ENCODE measurements around the gene RPRM. TPM values are rescaled to one million over a fixed set of nuclear protein-coding genes. Genes with fewer than 3 reads are reported as not detected.

RPRM gene
- total and polyA plus RNA-seq, 2 of the 13 experiments (the other 11 are each of a cell fraction or from before 2014, with no cell fraction given), result not detected

DNA sequence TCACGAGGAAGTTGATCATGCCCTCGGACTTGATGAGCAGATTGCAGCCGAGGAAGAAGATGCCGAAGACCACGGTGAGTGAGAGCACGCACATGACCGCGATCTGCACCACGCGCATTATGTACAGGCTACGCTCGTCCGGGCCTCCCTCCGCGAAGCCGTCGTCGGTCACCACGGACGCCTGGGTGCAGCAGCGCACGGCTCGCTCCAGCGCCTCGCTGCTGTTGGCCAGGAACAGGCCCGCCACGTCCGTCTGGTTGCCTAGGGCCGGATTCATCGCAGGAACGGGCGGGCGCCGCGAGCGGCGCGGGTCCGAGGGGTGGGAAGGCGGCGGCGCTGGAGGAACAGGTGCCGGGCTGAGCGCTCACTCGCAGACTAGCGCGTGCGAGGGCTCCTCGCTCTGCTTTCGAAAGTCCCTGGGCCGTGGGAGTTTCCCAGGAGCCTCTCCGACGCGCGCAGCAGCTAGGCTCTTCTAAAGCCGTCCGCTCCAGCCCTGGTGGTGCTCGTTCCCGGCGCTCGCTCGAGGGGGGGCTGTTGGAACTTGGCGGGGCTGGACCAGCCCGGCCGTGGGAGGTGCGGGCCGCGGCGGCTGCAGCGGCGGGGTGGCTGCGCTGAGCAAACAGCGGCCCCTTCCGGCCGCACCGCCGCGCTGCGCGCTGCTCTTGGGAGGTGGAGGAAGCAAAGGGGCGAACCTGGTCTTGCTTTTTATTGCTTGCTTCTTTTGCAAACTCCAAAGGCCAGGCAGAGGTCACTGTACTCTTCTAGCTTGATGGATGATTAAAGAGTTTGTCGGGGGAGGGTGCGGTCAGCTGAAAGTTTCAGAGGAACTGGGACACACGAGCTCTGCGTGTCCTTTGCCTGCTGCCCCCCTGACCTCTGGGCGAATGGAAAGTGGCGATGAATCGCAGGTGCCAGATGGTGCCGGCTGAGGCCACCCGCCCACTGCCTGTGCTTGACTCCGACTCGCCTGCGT, at the start of gene RPRM (continued):
- TF ChIP-seq ETV6 (CRISPR knock-in tag; conservative IDR thresholded peaks at IDR 0.05) (peak; percentile 28; the same call in 1 of the 2 replicates), HNRNPL (IDR thresholded peaks at IDR 0.05; ENCODE audit: low read depth, low read length) (no peak), ZNF709 (CRISPR knock-in tag; IDR thresholded peaks at IDR 0.05) (0 out of 2 replicates have a peak, but pooled peaks have one; percentile 73), TSC22D2 (CRISPR knock-in tag; IDR thresholded peaks at IDR 0.05; ENCODE audit: borderline replicate concordance) (no peak), EED (CRISPR knock-in tag; IDR thresholded peaks at IDR 0.05) (peak; percentile 83; the same call in 1 of the 2 replicates), ZNF775 (CRISPR knock-in tag; IDR thresholded peaks at IDR 0.05; ENCODE audit: borderline replicate concordance) (no peak), MED1 (CRISPR knock-in tag; IDR thresholded peaks at IDR 0.05) (peak; percentile 40; the same call in 1 of the 2 replicates), KDM5B (CRISPR knock-in tag; IDR thresholded peaks at IDR 0.05; ENCODE audit: borderline replicate concordance) (peak; percentile 90), ZNF83 (CRISPR knock-in tag; IDR thresholded peaks at IDR 0.05; ENCODE audit: borderline replicate concordance) (no peak), FOXP1 (IDR thresholded peaks at IDR 0.05) (no peak), FOXP1 (CRISPR knock-in tag; IDR thresholded peaks at IDR 0.05) (no peak), ZNF782 (CRISPR knock-in tag; IDR thresholded peaks at IDR 0.05; ENCODE audit: borderline replicate concordance) (0 out of 2 replicates have a peak, but pooled peaks have one; percentile 70), ZBTB38 (CRISPR knock-in tag; IDR thresholded peaks at IDR 0.05) (no peak), CTCF (CRISPR knock-in tag; IDR thresholded peaks at IDR 0.05) (peak; percentile 85), ONECUT2 (CRISPR knock-in tag; IDR thresholded peaks at IDR 0.05) (no peak)
- TF ChIP-seq, protein P1, sequence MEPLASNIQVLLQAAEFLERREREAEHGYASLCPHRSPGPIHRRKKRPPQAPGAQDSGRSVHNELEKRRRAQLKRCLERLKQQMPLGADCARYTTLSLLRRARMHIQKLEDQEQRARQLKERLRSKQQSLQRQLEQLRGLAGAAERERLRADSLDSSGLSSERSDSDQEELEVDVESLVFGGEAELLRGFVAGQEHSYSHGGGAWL (CRISPR knock-in tag; IDR thresholded peaks at IDR 0.05), result peak; percentile 57; the same call in 1 of the 2 replicates
- TF ChIP-seq, protein P2, sequence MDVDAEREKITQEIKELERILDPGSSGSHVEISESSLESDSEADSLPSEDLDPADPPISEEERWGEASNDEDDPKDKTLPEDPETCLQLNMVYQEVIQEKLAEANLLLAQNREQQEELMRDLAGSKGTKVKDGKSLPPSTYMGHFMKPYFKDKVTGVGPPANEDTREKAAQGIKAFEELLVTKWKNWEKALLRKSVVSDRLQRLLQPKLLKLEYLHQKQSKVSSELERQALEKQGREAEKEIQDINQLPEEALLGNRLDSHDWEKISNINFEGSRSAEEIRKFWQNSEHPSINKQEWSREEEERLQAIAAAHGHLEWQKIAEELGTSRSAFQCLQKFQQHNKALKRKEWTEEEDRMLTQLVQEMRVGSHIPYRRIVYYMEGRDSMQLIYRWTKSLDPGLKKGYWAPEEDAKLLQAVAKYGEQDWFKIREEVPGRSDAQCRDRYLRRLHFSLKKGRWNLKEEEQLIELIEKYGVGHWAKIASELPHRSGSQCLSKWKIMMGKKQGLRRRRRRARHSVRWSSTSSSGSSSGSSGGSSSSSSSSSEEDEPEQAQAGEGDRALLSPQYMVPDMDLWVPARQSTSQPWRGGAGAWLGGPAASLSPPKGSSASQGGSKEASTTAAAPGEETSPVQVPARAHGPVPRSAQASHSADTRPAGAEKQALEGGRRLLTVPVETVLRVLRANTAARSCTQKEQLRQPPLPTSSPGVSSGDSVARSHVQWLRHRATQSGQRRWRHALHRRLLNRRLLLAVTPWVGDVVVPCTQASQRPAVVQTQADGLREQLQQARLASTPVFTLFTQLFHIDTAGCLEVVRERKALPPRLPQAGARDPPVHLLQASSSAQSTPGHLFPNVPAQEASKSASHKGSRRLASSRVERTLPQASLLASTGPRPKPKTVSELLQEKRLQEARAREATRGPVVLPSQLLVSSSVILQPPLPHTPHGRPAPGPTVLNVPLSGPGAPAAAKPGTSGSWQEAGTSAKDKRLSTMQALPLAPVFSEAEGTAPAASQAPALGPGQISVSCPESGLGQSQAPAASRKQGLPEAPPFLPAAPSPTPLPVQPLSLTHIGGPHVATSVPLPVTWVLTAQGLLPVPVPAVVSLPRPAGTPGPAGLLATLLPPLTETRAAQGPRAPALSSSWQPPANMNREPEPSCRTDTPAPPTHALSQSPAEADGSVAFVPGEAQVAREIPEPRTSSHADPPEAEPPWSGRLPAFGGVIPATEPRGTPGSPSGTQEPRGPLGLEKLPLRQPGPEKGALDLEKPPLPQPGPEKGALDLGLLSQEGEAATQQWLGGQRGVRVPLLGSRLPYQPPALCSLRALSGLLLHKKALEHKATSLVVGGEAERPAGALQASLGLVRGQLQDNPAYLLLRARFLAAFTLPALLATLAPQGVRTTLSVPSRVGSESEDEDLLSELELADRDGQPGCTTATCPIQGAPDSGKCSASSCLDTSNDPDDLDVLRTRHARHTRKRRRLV (CRISPR knock-in tag; IDR thresholded peaks at IDR 0.05), result no peak
- TF ChIP-seq, protein P3, sequence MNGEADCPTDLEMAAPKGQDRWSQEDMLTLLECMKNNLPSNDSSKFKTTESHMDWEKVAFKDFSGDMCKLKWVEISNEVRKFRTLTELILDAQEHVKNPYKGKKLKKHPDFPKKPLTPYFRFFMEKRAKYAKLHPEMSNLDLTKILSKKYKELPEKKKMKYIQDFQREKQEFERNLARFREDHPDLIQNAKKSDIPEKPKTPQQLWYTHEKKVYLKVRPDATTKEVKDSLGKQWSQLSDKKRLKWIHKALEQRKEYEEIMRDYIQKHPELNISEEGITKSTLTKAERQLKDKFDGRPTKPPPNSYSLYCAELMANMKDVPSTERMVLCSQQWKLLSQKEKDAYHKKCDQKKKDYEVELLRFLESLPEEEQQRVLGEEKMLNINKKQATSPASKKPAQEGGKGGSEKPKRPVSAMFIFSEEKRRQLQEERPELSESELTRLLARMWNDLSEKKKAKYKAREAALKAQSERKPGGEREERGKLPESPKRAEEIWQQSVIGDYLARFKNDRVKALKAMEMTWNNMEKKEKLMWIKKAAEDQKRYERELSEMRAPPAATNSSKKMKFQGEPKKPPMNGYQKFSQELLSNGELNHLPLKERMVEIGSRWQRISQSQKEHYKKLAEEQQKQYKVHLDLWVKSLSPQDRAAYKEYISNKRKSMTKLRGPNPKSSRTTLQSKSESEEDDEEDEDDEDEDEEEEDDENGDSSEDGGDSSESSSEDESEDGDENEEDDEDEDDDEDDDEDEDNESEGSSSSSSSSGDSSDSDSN (CRISPR knock-in tag; IDR thresholded peaks at IDR 0.05), result peak; percentile 56; the same call in 1 of the 2 replicates

Data from HepG2 (cell line).